ENCODE results near the gene NEK2. TPM values are rescaled to one million over a fixed set of nuclear protein-coding genes. Genes with fewer than 3 reads are reported as not detected.
"Not testable (repeated sequence)": the region's sequence is repeated elsewhere in the genome, so short reads cannot be mapped to it uniquely, and the experiment has no call there.

The NEK2 gene
- total RNA-seq, 4 donors from 2014 or later: 2.4 to 11.8 (median 6.5) TPM

DNA sequence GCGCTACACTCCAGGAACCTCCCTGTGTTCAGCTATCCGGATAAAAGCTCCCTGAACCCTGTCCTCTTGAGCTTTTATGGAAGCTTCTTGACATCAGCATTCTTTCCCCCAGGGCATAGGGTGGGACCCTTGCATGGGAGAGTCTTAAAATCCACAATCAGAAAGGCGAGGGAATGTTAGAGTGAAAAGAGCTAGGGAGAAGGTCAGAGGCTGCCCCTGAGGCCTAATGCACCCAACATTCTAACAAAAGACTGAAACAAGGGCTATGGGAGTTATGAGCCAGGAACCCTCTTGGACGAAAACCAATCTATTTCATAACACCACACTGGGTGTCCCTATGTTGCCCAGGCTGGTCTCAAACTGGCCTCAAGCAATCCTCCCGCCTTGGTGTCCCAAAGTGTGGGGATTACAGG is 36.7 kb downstream of the NEK2 start:
- TF ChIP-seq, protein P1, sequence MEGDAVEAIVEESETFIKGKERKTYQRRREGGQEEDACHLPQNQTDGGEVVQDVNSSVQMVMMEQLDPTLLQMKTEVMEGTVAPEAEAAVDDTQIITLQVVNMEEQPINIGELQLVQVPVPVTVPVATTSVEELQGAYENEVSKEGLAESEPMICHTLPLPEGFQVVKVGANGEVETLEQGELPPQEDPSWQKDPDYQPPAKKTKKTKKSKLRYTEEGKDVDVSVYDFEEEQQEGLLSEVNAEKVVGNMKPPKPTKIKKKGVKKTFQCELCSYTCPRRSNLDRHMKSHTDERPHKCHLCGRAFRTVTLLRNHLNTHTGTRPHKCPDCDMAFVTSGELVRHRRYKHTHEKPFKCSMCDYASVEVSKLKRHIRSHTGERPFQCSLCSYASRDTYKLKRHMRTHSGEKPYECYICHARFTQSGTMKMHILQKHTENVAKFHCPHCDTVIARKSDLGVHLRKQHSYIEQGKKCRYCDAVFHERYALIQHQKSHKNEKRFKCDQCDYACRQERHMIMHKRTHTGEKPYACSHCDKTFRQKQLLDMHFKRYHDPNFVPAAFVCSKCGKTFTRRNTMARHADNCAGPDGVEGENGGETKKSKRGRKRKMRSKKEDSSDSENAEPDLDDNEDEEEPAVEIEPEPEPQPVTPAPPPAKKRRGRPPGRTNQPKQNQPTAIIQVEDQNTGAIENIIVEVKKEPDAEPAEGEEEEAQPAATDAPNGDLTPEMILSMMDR (IDR thresholded peaks at IDR 0.05): no peak
- TF ChIP-seq POLR2A (IDR thresholded peaks at IDR 0.05): no peak
- intact Hi-C loops (cut with DNase I): no loop called here
- 35 to 73% methylated on average over 4 to 5 of the region's 5 CpGs for WGBS, 2 donors
- H3K27me3 ChIP-seq: no peaks in the 10 kb centered on the region
- H3K4me1 ChIP-seq: peaks cover 6 to 22% (median 7%) of the 10 kb centered on the region in 3 donors
- no peaks in the 10 kb centered on the region for H3K9me3 ChIP-seq
- no peak for DNase-seq
- H3K36me3 ChIP-seq: no peaks in the 10 kb centered on the region
- no peak overlapping the region for H3K4me3 ChIP-seq
- no peak overlapping the region for H3K27ac ChIP-seq

DNA sequence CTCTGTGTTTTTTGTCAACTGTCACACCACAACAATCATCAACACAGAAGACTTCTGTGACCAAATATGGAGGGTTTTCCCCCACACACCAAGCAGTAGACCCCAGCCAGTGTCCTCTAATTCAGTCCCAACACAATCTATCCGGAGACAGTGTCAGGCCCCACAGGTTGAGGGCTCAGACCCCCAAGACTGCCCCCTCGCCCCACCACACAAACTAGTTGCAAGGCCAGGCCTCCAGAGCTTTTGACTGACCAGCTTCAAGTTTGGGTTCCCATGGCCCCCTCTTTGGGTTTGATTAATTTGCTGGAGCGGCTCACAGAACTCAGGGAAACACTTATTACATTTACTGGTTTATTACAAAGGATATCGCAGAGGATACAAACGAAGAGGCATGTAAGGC is 37.2 kb downstream of the NEK2 start:
- intact Hi-C loops (cut with DNase I): no loop called here

DNA sequence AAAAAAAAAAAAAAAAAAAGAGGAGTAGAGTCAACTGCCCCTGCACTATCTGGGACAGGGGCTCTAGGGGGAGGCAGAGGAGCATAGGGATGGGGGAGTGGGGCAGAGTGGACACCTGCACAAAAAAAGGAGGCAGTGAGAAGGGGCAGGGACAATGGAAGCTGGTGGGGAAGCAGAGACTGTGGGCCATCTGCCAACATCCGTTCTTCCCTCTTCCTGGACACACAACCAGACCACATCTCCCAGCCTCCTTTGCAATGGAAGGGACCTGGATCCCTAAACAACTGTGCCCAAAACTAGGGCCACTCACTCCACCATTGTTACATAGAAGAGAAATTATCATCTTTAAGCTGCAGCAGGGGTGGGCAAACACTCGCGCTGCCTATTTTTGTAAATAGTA is 38.4 kb downstream of the NEK2 start:
- DNase-seq: no peak
- 71 to 74% methylated on average over 3 of the region's 3 CpGs for WGBS, 2 donors
- Histone ChIP-seq H3K27me3 (no peaks in the 10 kb centered on the region), H3K9me3 (no peaks in the 10 kb centered on the region), H3K27ac (no peak overlapping the region), H3K4me1 (peaks cover 16 to 28% (median 19%) of the 10 kb centered on the region in 3 donors), H3K36me3 (no peaks in the 10 kb centered on the region), H3K4me3 (no peak overlapping the region)
- intact Hi-C loops (cut with DNase I): no loop called here
- no peak for TF ChIP-seq POLR2A (IDR thresholded peaks at IDR 0.05)
- TF ChIP-seq, protein P1 (IDR thresholded peaks at IDR 0.05): no peak

More for the DNA sequence above, 37.2 kb downstream of the NEK2 start:
- Histone ChIP-seq H3K27ac (no peak overlapping the region), H3K36me3 (no peaks in the 10 kb centered on the region), H3K27me3 (no peaks in the 10 kb centered on the region), H3K4me1 (peaks cover 6 to 22% (median 7%) of the 10 kb centered on the region in 3 donors), H3K9me3 (no peaks in the 10 kb centered on the region), H3K4me3 (no peak overlapping the region)
- DNase-seq: no peak
- TF ChIP-seq, protein P1 (IDR thresholded peaks at IDR 0.05): no peak
- no peak for TF ChIP-seq POLR2A (IDR thresholded peaks at IDR 0.05)
- WGBS, 2 donors: 73 to 74% methylated on average over 5 of the region's 5 CpGs

DNA sequence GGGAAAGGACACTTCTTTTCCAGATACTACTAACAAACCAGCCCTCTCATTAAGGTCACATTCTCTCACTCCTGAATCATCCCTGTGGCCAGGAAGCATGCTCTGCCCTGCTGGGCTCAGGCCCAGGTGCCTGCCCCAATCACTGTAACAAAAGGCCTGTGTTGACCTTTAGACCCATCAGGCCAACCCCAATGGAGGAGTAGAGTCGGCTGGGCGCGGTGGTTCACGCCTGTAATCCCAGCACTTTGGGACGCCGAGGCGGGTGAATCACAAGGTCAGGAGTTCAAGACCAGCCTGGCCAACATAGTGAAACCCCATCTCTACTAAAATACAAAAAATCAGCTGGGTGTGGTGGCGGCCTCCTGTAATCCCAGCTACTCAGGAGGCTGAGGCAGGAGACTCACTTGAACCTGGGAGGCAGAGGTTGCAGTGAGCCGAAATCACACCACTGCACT is 38.8 kb downstream of the NEK2 start:
- H3K4me3 ChIP-seq; H3K36me3 ChIP-seq; DNase-seq; intact Hi-C loops (cut with DNase I); H3K27ac ChIP-seq; H3K9me3 ChIP-seq; H3K27me3 ChIP-seq: not testable (repeated sequence)
- WGBS, 2 donors: 70% methylated on average over 6 of the region's 9 CpGs; no CpG with 5 or more reads in 1 of the 2 donors
- peaks cover 16 to 31% (median 19%) of the 10 kb centered on the region in 3 donors for H3K4me1 ChIP-seq

GRCh38 chr1:211635597-211636205 is 39.7 kb downstream of the NEK2 start:
- Histone ChIP-seq H3K4me1 (peaks cover 16 to 40% (median 19%) of the 10 kb centered on the region in 3 donors), H3K27me3 (no peaks in the 10 kb centered on the region), H3K27ac (no peak overlapping the region), H3K4me3 (no peak overlapping the region), H3K36me3 (no peaks in the 10 kb centered on the region), H3K9me3 (no peaks in the 10 kb centered on the region)
- intact Hi-C loops (cut with DNase I): no loop called here
- no peak for TF ChIP-seq POLR2A (IDR thresholded peaks at IDR 0.05)
- TF ChIP-seq, protein P1 (IDR thresholded peaks at IDR 0.05): no peak
- no peak for DNase-seq
- WGBS, 2 donors: 79 to 86% methylated on average over 8 of the region's 9 CpGs
